Measurements from ENCODE around the gene EPHB1.

EPHB1 gene

DNA sequence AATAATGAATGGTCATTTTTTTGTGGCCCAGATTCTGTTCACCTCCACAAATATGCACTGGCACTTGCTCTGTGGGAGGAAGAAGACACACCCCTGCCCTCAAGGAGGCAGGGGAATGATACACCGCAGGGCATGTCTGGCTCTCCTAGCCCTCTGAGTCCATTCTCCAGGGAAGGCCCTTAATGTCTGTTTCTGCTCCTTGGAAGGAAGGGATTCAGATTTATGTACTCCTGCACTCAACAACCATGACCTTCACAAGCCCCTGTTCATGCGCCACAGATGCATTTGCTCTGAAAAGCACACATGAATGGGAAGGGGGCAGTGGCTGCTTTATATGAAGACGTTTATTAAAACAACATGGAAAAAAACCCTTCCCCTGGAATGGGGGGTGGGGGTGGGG lies 333.8 kb downstream of the EPHB1 start:
- Histone ChIP-seq H3K9me3 (replicated peaks in 1 of 2; ENCODE audit: control insufficient read depth in 2 of 2, insufficient read depth in 1 of 2, low read depth in 1 of 2, low read length in 2 of 2) (no peaks in the 10 kb centered on the region), H3K4me2 (ENCODE audit: insufficient read depth, low read length, poor library complexity, severe bottlenecking) (no peak overlapping the region), H2BK15ac (ENCODE audit: low read length) (no peak overlapping the region), H2AFZ (ENCODE audit: low read length) (no peak overlapping the region), H3K4me3 (ENCODE audit: low read length in 2 of 2) (no peak overlapping the region), H2AK5ac (ENCODE audit: low read depth, low read length) (no peak overlapping the region), H4K8ac (ENCODE audit: low read depth, low read length) (no peak overlapping the region), H3K9ac (ENCODE audit: low read depth, low read length, poor library complexity) (no peak overlapping the region), H4K91ac (ENCODE audit: low read depth, low read length, poor library complexity) (no peak overlapping the region), H3K4me1 (ENCODE audit: control insufficient read depth in 2 of 2, insufficient read depth in 1 of 2, low read depth in 1 of 2, low read length in 2 of 2) (no peaks in the 10 kb centered on the region), H3K23ac (ENCODE audit: low read depth, low read length, poor library complexity) (no peak overlapping the region), H3K27ac (replicated peaks; ENCODE audit: low read length) (no peak overlapping the region), H3K36me3 (replicated peaks in 1 of 2; ENCODE audit: control insufficient read depth in 2 of 2, insufficient read depth in 2 of 2, low read length in 2 of 2) (peaks cover 0 to 1% of the 10 kb centered on the region in 2 donors), H3K18ac (ENCODE audit: low read length) (no peak overlapping the region), H2BK12ac (ENCODE audit: low read length) (no peak overlapping the region), H3K27me3 (ENCODE audit: control insufficient read depth in 3 of 3, insufficient read depth in 3 of 3, low read depth in 1 of 3, low read length in 3 of 3) (no peaks in the 10 kb centered on the region), H2BK5ac (ENCODE audit: low read length) (no peak overlapping the region), H3K14ac (ENCODE audit: low read length) (no peak overlapping the region), H3K4ac (ENCODE audit: low read length) (no peak overlapping the region), H2BK120ac (ENCODE audit: low read depth, low read length) (no peak overlapping the region), H3K79me1 (ENCODE audit: low read depth, low read length) (no peaks in the 10 kb centered on the region)
- DNase-seq (ENCODE audit: low spot score): no peak
- WGBS, 2 donors (ENCODE audit: extremely low coverage in 2 of 2, insufficient read length in 2 of 2, insufficient replicate concordance in 1 of 2): no CpG with 5 or more reads among the region's 3 CpGs

DNA sequence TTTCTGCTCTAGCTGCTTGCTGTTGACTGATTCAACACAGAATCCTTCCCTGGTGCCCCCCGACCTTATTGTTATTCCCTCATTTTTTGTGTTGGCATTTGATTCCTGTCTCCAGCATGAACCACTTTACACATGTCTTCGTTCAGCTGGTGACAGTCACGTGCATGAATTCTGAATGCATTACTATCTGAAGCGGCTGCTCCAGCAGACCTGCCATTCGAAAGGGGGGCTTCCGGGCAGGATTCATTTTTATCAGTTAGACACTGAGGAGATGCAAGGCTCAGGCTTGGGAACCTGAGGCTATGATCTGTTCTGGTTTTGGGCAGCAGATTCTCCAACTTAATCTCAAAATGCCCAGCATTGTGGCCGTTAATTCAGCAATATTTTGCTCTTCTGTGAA lies 336.2 kb downstream of the EPHB1 start:
- no peak overlapping the region for H2BK120ac ChIP-seq (ENCODE audit: low read depth, low read length)
- no peak overlapping the region for H2BK15ac ChIP-seq (ENCODE audit: low read length)
- H3K4me2 ChIP-seq (ENCODE audit: insufficient read depth, low read length, poor library complexity, severe bottlenecking): no peak overlapping the region
- peaks cover 0 to 1% of the 10 kb centered on the region in 2 donors for H3K36me3 ChIP-seq (replicated peaks in 1 of 2; ENCODE audit: control insufficient read depth in 2 of 2, insufficient read depth in 2 of 2, low read length in 2 of 2)
- no peak overlapping the region for H3K4ac ChIP-seq (ENCODE audit: low read length)
- no peaks in the 10 kb centered on the region for H3K4me1 ChIP-seq (ENCODE audit: control insufficient read depth in 2 of 2, insufficient read depth in 1 of 2, low read depth in 1 of 2, low read length in 2 of 2)
- H3K23ac ChIP-seq (ENCODE audit: low read depth, low read length, poor library complexity): no peak overlapping the region
- H3K9ac ChIP-seq (ENCODE audit: low read depth, low read length, poor library complexity): no peak overlapping the region
- H3K18ac ChIP-seq (ENCODE audit: low read length): no peak overlapping the region
- no peak for DNase-seq (ENCODE audit: low spot score)
- H3K27ac ChIP-seq (replicated peaks; ENCODE audit: low read length): no peak overlapping the region
- H3K9me3 ChIP-seq (replicated peaks in 1 of 2; ENCODE audit: control insufficient read depth in 2 of 2, insufficient read depth in 1 of 2, low read depth in 1 of 2, low read length in 2 of 2): no peaks in the 10 kb centered on the region
- WGBS, 2 donors (ENCODE audit: extremely low coverage in 2 of 2, insufficient read length in 2 of 2, insufficient replicate concordance in 1 of 2): no CpG with 5 or more reads among the region's 7 CpGs
- no peak overlapping the region for H3K4me3 ChIP-seq (ENCODE audit: low read length in 2 of 2)
- no peaks in the 10 kb centered on the region for H3K27me3 ChIP-seq (ENCODE audit: control insufficient read depth in 3 of 3, insufficient read depth in 3 of 3, low read depth in 1 of 3, low read length in 3 of 3)
- no peaks in the 10 kb centered on the region for H3K79me1 ChIP-seq (ENCODE audit: low read depth, low read length)
- H2AK5ac ChIP-seq (ENCODE audit: low read depth, low read length): no peak overlapping the region
- no peak overlapping the region for H4K91ac ChIP-seq (ENCODE audit: low read depth, low read length, poor library complexity)
- H2BK12ac ChIP-seq (ENCODE audit: low read length): no peak overlapping the region
- no peak overlapping the region for H2BK5ac ChIP-seq (ENCODE audit: low read length)
- no peak overlapping the region for H4K8ac ChIP-seq (ENCODE audit: low read depth, low read length)
- H3K14ac ChIP-seq (ENCODE audit: low read length): no peak overlapping the region
- no peak overlapping the region for H2AFZ ChIP-seq (ENCODE audit: low read length)

GRCh38 chr3:135133905-135134683 lies 339.0 kb downstream of the EPHB1 start:
- H2AK5ac ChIP-seq (ENCODE audit: low read depth, low read length): no peak overlapping the region
- no peak overlapping the region for H2BK15ac ChIP-seq (ENCODE audit: low read length)
- no peak overlapping the region for H3K18ac ChIP-seq (ENCODE audit: low read length)
- H2AFZ ChIP-seq (ENCODE audit: low read length): no peak overlapping the region
- no peak overlapping the region for H4K8ac ChIP-seq (ENCODE audit: low read depth, low read length)
- H4K91ac ChIP-seq (ENCODE audit: low read depth, low read length, poor library complexity): no peak overlapping the region
- no CpG with 5 or more reads among the region's 8 CpGs for WGBS, 2 donors (ENCODE audit: extremely low coverage in 2 of 2, insufficient read length in 2 of 2, insufficient replicate concordance in 1 of 2)
- H3K9ac ChIP-seq (ENCODE audit: low read depth, low read length, poor library complexity): no peak overlapping the region
- DNase-seq (ENCODE audit: low spot score): no peak
- H3K4ac ChIP-seq (ENCODE audit: low read length): no peak overlapping the region
- no peak overlapping the region for H2BK120ac ChIP-seq (ENCODE audit: low read depth, low read length)
- H3K4me1 ChIP-seq (ENCODE audit: control insufficient read depth in 2 of 2, insufficient read depth in 1 of 2, low read depth in 1 of 2, low read length in 2 of 2): no peaks in the 10 kb centered on the region
- no peak overlapping the region for H3K27ac ChIP-seq (replicated peaks; ENCODE audit: low read length)
- no peak overlapping the region for H2BK5ac ChIP-seq (ENCODE audit: low read length)
- no peaks in the 10 kb centered on the region for H3K27me3 ChIP-seq (ENCODE audit: control insufficient read depth in 3 of 3, insufficient read depth in 3 of 3, low read depth in 1 of 3, low read length in 3 of 3)
- no peak overlapping the region for H2BK12ac ChIP-seq (ENCODE audit: low read length)
- no peaks in the 10 kb centered on the region for H3K79me1 ChIP-seq (ENCODE audit: low read depth, low read length)
- no peaks in the 10 kb centered on the region for H3K9me3 ChIP-seq (replicated peaks in 1 of 2; ENCODE audit: control insufficient read depth in 2 of 2, insufficient read depth in 1 of 2, low read depth in 1 of 2, low read length in 2 of 2)
- H3K23ac ChIP-seq (ENCODE audit: low read depth, low read length, poor library complexity): no peak overlapping the region
- H3K4me3 ChIP-seq (ENCODE audit: low read length in 2 of 2): no peak overlapping the region
- H3K14ac ChIP-seq (ENCODE audit: low read length): no peak overlapping the region
- no peak overlapping the region for H3K4me2 ChIP-seq (ENCODE audit: insufficient read depth, low read length, poor library complexity, severe bottlenecking)
- H3K36me3 ChIP-seq (replicated peaks in 1 of 2; ENCODE audit: control insufficient read depth in 2 of 2, insufficient read depth in 2 of 2, low read length in 2 of 2): peaks cover 0 to 1% of the 10 kb centered on the region in 2 donors

DNA sequence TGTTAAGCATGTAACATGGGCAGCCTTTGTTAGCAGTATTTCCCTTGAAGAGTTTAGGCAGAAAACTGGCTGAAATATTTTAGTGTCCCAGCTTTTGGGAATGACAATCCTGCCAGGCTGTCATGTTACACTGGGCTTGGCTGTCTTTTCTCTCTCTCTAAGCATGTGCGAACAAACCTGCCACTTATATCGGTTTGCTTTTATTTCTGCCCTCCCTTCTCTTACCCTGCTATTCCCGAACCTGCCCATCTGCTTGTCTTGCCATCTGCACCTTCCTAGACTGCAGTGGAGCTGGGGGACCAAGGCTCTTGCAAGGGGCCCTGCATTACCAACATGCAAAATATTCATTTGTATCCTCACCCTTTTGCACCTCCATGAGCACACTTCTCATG lies 339.6 kb downstream of the EPHB1 start:
- Histone ChIP-seq H2AK5ac (ENCODE audit: low read depth, low read length) (no peak overlapping the region), H3K27me3 (ENCODE audit: control insufficient read depth in 3 of 3, insufficient read depth in 3 of 3, low read depth in 1 of 3, low read length in 3 of 3) (no peaks in the 10 kb centered on the region), H3K79me1 (ENCODE audit: low read depth, low read length) (no peaks in the 10 kb centered on the region), H4K91ac (ENCODE audit: low read depth, low read length, poor library complexity) (no peak overlapping the region), H3K4ac (ENCODE audit: low read length) (no peak overlapping the region), H3K14ac (ENCODE audit: low read length) (no peak overlapping the region), H3K36me3 (replicated peaks in 1 of 2; ENCODE audit: control insufficient read depth in 2 of 2, insufficient read depth in 2 of 2, low read length in 2 of 2) (peaks cover 0 to 1% of the 10 kb centered on the region in 2 donors), H4K8ac (ENCODE audit: low read depth, low read length) (no peak overlapping the region), H3K4me3 (ENCODE audit: low read length in 2 of 2) (no peak overlapping the region), H3K9me3 (replicated peaks in 1 of 2; ENCODE audit: control insufficient read depth in 2 of 2, insufficient read depth in 1 of 2, low read depth in 1 of 2, low read length in 2 of 2) (no peaks in the 10 kb centered on the region), H3K4me2 (ENCODE audit: insufficient read depth, low read length, poor library complexity, severe bottlenecking) (no peak overlapping the region), H2BK5ac (ENCODE audit: low read length) (no peak overlapping the region), H3K23ac (ENCODE audit: low read depth, low read length, poor library complexity) (no peak overlapping the region), H2BK120ac (ENCODE audit: low read depth, low read length) (no peak overlapping the region), H3K18ac (ENCODE audit: low read length) (no peak overlapping the region), H2BK15ac (ENCODE audit: low read length) (no peak overlapping the region), H2BK12ac (ENCODE audit: low read length) (no peak overlapping the region), H3K27ac (replicated peaks; ENCODE audit: low read length) (no peak overlapping the region), H3K4me1 (ENCODE audit: control insufficient read depth in 2 of 2, insufficient read depth in 1 of 2, low read depth in 1 of 2, low read length in 2 of 2) (no peaks in the 10 kb centered on the region), H2AFZ (ENCODE audit: low read length) (no peak overlapping the region), H3K9ac (ENCODE audit: low read depth, low read length, poor library complexity) (no peak overlapping the region)
- WGBS, 2 donors (ENCODE audit: extremely low coverage in 2 of 2, insufficient read length in 2 of 2, insufficient replicate concordance in 1 of 2): no CpG with 5 or more reads among the region's 3 CpGs
- DNase-seq (ENCODE audit: low spot score): no peak
